G401 (cell line): ENCODE measurements around the gene WDFY4. TPM values are rescaled to one million over a fixed set of nuclear protein-coding genes. Genes with fewer than 3 reads are reported as not detected.

Experiments
- DNase-seq: peaks from one replicate; pipeline ENCODE4 v3.0.0-alpha.2; 2015; ENCODE audit warnings: low spot score
- in situ Hi-C: cut with HindIII; loops from 2 replicates; pipeline ENCODE4 v1.10.0; 2016; ENCODE audit warnings: low sequenced_read_pairs, mixed read lengths
- total RNA-seq: library from RNA; depleted of rRNA; stranded (reverse); fragments of >200 nt; shearing (Covaris generic); gene quantifications from 2 replicates; pipeline ENCODE4 v1.2.3, GENCODE V29; 2014

WDFY4 gene
- total RNA-seq, 1 experiment from 2014 or later: not detected

- in situ Hi-C loops: no loop called here
- no peak for DNase-seq
Measured at GRCh38 chr10:48943096-48943495, 258.4 kb downstream of the WDFY4 start.

- DNase-seq: peak; percentile 30
- in situ Hi-C loops: no loop called here
Measured at GRCh38 chr10:48944171-48944570, 259.5 kb downstream of the WDFY4 start.

GRCh38 chr10:48945441-48946130 is 260.9 kb downstream of the WDFY4 start:
- in situ Hi-C loops: no loop called here

GRCh38 chr10:48946332-48946731 is 261.7 kb downstream of the WDFY4 start:
- in situ Hi-C loops: no loop called here
- no peak for DNase-seq

More at GRCh38 chr10:48945441-48946130, 260.9 kb downstream of the WDFY4 start:
- DNase-seq: no peak

- in situ Hi-C loops: no loop called here
- no peak for DNase-seq
Measured at GRCh38 chr10:48946891-48947500, 262.3 kb downstream of the WDFY4 start.

- in situ Hi-C loops: no loop called here
- DNase-seq: no peak
Measured at GRCh38 chr10:48947690-48948469, 263.2 kb downstream of the WDFY4 start.

GRCh38 chr10:48948470-48949037 is 263.9 kb downstream of the WDFY4 start:
- no peak for DNase-seq
- in situ Hi-C loops: no loop called here

GRCh38 chr10:48951707-48952106 is 267.0 kb downstream of the WDFY4 start:
- no peak for DNase-seq
- in situ Hi-C loops: no loop called here

- no peak for DNase-seq
- in situ Hi-C loops: no loop called here
Measured at GRCh38 chr10:48957361-48958151, 272.9 kb downstream of the WDFY4 start.

- no peak for DNase-seq
- in situ Hi-C loops: no loop called here
Measured at GRCh38 chr10:48958598-48959190, 274.0 kb downstream of the WDFY4 start.

GRCh38 chr10:48964038-48964437 is 279.4 kb downstream of the WDFY4 start:
- DNase-seq: no peak
- in situ Hi-C loops: no loop called here

- DNase-seq: no peak
- in situ Hi-C loops: no loop called here
Measured at GRCh38 chr10:48965460-48965859, 280.8 kb downstream of the WDFY4 start.

GRCh38 chr10:48968036-48968435 is 283.4 kb downstream of the WDFY4 start:
- no peak for DNase-seq
- in situ Hi-C loops: no loop called here

- in situ Hi-C loops: no loop called here
- DNase-seq: no peak
Measured at GRCh38 chr10:48970046-48970445, 285.4 kb downstream of the WDFY4 start.

- in situ Hi-C loops: no loop called here
Measured at GRCh38 chr10:48970654-48971053, 286.0 kb downstream of the WDFY4 start.

GRCh38 chr10:48973065-48973464 is 288.4 kb downstream of the WDFY4 start:
- DNase-seq: no peak
- in situ Hi-C loops: no loop called here

More at GRCh38 chr10:48970654-48971053, 286.0 kb downstream of the WDFY4 start:
- no peak for DNase-seq

- DNase-seq: no peak
- in situ Hi-C loops: no loop called here
Measured at GRCh38 chr10:48974510-48975156, 290.0 kb downstream of the WDFY4 start.

- peak; percentile 23 for DNase-seq
- in situ Hi-C loops: no loop called here
Measured at GRCh38 chr10:48976196-48976595, 291.5 kb downstream of the WDFY4 start.
